ENCODE data around the gene PIF1.

The PIF1 gene

DNA sequence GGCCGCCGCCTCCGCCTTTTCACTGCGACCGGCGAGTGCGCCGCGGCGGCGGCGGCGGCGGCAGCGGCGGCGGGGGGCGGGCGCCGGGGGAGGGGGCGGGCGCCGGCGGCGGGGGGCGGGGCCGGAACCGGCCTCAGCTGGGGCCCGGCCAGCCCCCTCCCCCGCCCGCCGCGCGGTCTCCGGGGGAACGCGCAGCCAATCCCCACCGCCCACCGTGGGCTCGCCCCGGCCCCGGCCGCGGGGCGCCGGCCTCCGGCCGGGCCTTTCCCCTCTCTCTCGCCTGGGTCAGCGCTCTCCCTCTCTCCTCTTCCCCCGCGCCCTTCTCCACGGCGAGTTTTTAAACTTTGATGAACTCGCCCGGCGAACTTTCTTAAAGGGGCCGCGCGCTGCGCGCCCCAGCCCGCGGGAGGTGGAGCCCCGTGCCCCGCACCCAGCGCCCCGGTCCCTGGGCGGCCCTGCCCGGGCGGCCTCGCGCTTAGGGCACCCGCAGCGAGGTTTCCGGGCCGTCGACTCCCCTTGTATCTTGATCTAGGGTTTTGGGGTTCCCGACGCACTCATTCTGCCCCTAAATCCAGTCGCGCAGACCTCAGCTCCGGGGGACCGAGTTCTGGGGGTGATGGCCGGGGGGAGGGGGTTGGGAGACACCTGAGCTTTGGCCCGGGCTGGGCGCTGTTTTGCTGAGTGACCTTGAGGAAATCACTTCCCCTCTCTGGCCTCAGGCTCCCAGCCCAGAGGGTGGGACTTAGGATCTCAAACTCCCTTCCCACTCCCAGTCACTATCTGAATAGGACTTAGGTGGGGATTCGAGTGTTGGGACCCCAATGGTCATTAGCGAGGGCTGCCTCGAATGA, 49.7 kb downstream of the PIF1 start, which contains the start of gene RBPMS2:
RBPMS2 (minus strand) TSS at position 39 of the 851 bp plus-strand sequence. CDS start 270 bp downstream, outside the sequence.
- DNase-seq (ENCODE audit: low read depth), result peak; percentile 27

GRCh38 chr15:64774629-64775493, 50.6 kb downstream of the PIF1 start:
- DNase-seq (ENCODE audit: low read depth), result peak; percentile 27

GRCh38 chr15:64774037-64774628, 51.3 kb downstream of the PIF1 start:
- DNase-seq (ENCODE audit: low read depth), result no peak

DNA sequence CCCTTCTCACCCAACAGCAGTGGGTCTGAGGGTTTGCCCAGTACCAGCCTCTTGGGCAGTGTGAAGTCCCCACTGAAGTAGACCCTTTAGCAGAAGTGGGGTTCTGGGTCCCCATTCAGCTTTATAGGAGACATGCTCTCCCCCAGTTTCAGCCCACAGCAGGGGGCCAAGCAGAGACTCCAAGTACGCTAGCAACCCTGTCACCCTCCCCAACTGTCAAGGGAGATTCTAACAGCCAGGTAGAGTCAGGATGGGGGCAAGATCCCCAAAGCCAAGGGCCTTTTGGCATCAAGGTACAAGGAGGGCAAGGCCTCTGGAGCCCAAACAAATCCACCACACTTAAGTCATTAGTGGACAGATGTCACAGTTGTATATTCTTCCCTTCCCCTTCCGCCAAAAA, 51.8 kb downstream of the PIF1 start:
- no peak for DNase-seq (ENCODE audit: low read depth)

DNA sequence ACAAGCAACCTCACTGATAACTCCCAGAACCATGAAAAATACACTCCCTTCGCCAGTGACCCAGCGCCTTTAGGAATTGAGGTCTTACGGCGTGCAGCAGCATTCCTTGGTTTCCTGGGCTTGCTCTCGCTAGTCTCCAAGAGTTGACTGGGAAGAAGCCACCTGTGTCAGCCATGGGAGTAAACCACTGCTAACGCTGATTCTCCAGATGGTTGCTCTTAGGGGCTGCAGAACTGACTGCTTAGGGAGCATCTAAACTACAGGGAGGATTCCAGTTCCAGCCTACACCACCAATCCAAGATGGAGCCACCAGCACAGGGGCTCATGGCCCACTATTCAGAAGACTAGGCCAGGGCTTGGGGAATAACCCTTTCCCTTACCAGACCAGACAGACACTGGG, 52.5 kb downstream of the PIF1 start:
- DNase-seq (ENCODE audit: low read depth), result no peak

DNA sequence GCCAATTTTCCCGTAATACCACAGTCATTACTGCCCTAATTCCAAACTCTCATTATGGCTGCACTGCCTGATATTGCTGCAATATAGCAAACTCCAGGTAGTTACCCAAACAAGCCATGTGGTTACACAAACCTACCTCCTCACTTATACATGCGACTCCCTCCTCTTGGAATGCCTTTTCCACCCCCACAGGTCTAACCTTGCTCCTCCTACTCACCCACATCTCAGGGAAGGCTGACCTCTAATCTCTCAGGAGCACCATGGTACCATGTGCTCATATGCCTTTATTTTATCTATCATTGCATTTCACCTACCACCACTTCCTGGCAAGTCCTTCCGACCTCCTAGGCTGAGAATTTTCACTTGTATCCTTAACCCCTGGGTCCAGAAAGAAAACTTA, 53.0 kb downstream of the PIF1 start:
- DNase-seq (ENCODE audit: low read depth), result no peak

DNA sequence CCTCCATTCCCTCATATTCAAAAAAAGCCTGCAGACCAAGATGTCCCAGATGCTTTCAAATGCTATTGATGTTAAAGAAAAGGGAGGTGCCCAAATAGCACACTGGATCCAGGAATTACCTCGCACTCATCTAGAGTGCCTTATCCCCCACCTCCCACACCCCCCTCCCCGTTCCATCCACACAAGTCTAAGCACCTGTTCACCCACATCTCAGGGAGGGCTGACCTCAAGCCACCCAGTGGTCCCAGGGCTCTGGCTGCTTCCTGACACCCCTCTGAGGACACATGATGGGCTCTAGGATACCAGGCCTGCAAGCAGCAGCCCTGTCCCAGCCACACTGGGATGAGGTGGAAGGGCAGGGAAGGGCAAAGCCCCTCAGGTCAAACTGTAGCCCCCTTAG, 54.8 kb downstream of the PIF1 start:
- DNase-seq (ENCODE audit: low read depth), result no peak

DNA sequence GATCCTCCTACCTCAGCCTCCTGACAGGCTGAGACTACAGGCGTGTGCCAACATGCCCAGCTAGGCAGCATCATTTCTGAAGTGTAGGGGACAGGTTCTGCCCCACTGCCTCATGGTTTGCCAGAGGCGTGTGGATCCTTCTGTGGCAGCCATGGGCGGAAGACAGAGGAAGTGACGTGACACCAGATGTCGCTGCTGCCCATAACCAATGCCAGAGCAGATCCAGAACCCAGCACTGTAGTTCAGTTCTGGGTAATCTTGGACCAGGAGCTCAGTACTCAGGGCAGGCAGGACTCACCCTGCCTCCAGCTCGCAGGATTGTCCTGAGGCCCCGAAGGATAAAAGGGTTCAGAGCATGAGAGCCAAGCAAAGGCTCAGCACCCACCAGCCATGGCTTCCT, 58.2 kb downstream of the PIF1 start:
- DNase-seq (ENCODE audit: low read depth), result peak; percentile 22

- DNase-seq (ENCODE audit: low read depth), result no peak
These were observed 59.4 kb downstream of the PIF1 start for GRCh38 chr15:64766058-64766457.

Data from EH (cell line).